HG02610 (cell line): ENCODE data around the gene GTSF1L.

Source experiments
- ATAC-seq: cut with Tn5 transposase; IDR thresholded peaks from one replicate; pipeline ENCODE4 v1.9.1; 2021; ENCODE audit warnings: mild to moderate bottlenecking, moderate library complexity; ENCODE audit not compliant: unreplicated experiment

The GTSF1L gene

DNA sequence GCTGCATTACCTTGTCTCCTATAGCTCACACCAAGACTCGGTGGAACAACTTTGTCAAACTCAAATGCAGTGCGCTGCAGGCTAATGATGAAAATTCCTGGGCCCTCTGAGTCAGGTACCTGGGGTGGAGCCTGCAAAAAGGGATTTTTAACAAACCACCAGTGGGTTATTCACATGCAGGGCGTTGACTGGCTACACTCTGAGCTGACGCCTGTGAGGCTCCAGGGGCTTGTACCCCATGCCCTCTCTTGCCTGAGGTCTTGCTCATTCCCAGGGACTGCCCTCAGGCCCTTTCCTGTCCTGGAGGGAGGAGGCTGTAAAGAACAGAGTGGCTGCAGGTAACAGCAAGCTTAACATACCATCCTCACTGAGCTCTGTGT, 9.2 kb downstream of the GTSF1L start:
- ATAC-seq: no peak

DNA sequence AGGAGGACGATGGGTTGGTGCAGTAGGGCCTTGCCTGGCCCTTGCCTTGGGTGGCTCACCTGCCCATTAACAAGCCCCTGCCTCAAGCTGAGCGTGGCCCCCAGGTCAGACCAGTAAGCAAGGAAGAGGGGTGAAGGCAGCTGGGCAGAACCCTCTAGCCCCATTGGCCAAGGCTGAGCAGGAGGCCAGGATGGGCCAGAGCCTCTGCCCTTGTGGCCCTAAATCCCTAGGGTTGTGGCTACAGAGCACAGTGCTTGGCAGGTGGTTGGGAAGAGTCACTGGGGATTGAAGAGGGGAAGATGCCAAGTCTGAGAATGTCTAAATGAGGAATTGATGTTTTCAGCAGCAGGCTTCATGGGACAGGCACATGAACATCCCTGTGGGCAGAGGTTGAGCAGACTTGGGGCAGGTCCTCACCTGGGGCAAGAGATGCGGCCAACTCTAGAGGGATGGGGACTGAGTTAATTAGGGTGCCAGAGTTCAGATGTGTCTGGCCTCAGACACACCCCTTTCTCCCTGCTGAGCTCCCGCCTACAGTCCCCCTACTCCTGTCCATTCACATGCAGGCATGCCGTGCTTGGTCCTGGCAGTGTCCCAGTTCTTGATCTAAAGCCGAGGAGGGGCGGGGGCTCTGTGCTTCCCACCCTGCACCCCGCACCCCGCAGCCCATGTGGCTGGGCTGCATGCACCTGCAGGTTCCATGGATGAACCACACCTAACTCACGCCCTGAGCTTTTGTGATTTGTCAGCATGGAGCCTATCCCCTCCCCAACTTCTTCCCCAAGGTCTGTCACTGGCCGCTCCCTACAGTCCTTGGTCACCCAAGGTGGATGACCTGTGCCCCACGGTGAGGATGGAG, 9.8 kb downstream of the GTSF1L start:
- no peak for ATAC-seq

DNA sequence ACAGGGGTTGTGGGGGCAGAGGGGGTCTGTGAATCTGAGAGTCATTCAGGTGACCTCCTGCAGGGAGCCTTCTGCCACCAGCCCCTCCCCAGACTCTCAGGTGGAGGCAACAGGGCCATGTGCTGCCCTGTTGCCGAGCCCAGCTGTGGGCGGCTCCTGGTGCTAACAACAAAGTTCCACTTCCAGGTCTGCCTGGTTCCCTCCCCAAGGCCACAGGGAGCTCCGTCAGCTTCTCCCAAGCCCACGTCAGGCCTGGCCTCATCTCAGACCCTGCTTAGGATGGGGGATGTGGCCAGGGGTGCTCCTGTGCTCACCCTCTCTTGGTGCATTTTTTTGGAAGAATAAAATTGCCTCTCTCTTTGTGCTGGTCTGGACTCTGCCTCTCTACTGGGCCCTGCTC, 10.7 kb downstream of the GTSF1L start:
- no peak for ATAC-seq

DNA sequence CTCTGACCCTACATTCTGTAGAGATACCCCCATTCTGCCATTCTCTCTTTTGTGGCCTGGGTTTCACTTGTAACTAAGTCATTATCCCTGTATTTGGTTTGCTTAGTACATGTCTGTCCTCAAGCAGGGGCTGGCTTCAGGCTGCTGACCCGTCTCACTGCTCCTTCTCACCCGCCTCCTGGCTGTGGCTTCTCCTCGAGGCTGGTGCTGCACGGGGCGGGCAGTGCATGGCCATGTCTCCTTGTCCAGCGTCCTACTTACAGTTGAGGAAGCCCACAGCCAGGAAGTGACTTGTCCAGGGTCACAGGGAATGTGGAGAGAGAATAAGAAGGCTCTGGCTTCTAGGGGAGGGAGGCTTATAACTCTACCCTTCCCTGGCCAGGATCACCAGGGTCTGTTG, 11.3 kb downstream of the GTSF1L start:
- ATAC-seq: no peak

DNA sequence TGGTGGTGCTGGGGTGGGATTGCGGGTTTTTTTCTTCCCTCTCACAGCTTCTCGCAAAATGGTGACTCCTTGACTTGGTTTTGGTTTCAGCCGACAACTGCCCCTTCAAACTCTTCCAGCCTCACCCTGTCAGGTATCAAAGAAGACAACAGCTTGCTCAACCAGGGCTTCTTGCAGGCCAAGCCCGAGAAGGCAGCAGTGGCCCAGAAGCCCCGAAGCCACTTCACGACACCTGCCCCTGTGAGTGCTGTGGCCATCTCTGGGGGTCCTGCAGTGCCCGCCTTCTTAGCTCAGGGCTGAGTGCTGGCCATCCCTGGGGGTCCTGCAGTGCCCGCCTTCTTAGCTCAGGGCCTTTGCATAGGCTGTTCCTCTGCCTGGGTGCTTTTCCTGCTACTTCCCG, 11.8 kb downstream of the GTSF1L start:
- no peak for ATAC-seq

DNA sequence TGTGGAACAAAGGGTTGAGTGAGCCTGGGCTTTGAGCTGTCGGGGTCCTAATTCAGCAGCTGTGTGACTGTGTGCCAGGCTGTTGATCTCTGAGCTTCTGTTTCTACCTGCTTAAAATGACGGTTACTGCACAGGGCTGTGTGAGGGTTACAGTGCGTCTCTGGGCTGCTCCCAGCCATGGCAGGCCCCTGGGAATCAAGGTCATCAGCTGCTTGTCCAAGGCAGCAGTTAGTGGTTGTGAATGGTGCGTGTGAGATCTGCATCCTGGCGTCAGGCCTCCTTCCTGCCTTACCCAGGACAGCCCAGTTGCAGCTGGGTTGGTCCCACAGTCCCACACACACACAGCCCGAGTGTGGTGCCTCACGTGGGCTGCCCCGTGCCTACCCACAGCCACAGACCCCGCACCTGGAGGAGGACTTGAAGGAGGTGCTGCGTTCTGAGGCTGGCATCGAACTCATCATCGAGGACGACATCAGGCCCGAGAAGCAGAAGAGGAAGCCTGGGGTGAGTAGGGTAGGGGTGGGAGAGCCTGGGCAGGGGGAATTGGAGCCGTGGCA, 15.6 kb downstream of the GTSF1L start:
- ATAC-seq: peak; percentile 4

DNA sequence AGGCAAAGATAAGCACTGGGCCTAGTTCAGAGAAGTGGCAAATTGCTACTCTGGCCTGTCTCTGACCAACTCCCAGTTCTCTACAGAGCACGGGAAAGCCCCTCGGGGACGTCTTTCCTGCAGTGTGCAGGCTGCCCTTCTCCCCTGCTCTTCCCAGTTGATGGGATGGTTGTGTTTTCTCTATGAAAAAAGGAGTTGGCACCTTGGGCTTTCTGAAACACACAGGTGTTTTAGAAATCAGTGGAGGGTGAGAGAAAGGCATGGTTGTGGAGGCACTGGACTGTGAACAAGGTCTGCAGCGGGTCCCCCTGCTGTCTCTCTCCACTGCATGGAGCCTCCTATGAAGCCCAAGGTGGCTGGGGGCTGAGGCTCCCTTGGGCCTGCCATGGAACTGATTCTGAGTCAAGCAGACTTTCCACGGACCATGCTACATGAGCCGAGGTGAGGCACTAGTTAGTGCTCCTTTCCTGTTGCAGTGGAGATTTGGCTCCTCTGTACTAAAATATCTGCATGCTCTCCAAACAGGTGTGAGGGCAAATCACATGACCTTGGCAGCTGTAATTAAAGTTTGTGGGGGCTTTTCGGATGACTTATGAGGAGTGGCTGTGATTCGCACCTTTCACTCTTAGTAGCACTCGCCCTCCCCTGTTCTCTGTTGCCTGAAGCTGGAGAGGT, 16.3 kb downstream of the GTSF1L start:
- peak; percentile 56 for ATAC-seq

DNA sequence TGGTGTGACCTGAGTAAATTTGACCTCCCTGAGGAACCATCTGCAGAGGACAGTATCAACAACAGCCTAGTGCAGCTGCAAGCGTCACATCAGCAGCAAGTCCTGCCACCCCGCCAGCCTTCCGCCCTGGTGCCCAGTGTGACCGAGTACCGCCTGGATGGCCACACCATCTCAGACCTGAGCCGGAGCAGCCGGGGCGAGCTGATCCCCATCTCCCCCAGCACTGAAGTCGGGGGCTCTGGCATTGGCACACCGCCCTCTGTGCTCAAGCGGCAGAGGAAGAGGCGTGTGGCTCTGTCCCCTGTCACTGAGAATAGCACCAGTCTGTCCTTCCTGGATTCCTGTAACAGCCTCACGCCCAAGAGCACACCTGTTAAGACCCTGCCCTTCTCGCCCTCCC, 24.3 kb downstream of the GTSF1L start:
- no peak for ATAC-seq

DNA sequence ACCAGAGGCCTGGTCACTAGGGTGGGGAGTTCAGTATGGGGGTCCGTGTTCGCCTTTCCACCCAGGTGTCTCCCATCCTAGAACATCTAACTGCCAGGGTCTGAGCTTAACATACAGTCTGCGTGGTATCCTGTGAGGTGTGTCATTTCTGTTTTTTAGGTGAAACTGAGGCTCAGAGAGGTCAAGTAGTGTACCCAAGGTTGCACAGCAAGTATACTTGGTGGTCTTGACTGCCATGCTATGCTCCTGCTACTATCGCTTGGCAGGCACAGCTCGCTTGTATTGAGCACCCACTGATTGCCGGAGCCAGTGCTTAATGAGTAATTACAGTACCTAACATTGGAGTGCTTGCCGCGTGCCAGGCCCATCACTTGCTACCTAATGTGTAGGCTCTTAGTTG, 26.2 kb downstream of the GTSF1L start:
- ATAC-seq: no peak

DNA sequence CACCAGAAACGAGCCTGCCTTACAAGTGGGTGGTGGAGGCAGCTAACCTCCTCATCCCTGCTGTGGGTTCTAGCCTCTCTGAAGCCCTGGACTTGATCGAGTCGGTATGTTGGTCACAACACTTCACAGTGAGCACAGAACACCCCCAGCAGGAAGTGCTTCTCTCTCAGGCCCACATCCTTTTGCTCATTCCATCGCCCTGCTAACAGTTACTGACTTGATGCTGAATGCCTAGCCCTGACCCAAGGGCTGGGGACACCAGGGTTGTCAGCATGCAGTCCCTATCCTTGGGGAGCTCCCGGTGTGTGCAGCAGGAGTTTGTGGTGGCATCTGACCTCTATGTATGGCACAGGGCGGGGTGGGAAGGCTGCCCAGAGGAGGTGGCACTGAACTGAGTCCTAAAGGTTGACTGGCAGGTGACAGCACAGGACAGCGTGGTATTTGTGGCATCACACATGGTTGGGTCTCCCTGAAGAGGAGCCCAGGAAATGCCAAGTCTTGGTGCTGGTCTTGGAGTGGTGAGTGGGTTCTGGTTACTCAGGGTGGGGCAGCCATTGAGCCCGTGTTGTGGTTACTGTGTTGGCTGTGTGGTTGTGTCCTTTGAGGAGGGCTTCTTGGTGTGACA, 26.7 kb downstream of the GTSF1L start:
- no peak for ATAC-seq

DNA sequence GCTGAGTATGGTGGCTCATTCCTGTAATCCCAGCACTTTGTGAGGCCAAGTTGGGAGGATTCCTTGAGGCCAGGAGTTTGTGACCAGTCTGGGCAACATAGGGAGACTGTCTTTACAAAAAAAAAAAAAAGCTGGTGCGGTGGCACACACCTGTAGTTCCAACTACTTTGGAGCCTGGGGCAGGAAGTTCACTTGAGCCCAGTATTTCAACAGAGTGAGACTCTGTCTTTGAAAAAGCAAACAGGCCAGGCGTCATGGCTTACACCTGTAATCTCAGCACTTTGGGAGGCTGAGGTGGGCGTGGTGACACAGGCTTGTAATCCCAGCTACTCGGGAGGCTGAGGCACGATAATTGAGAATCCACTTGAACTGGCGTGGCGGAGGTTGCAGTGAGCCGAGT, 31.2 kb downstream of the GTSF1L start:
- no peak for ATAC-seq

DNA sequence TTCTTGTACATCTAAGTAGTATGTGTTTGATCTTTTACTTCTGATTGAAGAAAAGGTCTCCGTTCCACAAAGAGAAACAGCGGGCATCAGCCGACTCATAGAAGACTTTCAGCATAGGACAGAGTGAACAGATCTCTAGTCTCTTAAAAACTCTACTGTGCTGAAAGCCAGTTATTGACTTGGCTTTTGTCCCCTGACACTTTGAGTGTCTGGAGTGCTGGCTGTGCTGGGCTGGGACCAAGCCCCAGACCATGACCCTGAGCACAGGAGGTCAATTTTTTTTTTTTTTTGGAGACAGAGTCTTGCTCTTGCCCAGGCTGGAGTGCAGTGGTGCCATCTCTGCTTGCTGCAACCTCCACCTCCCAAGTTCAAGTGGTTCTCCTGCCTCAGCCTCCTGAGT, 32.0 kb downstream of the GTSF1L start:
- no peak for ATAC-seq

DNA sequence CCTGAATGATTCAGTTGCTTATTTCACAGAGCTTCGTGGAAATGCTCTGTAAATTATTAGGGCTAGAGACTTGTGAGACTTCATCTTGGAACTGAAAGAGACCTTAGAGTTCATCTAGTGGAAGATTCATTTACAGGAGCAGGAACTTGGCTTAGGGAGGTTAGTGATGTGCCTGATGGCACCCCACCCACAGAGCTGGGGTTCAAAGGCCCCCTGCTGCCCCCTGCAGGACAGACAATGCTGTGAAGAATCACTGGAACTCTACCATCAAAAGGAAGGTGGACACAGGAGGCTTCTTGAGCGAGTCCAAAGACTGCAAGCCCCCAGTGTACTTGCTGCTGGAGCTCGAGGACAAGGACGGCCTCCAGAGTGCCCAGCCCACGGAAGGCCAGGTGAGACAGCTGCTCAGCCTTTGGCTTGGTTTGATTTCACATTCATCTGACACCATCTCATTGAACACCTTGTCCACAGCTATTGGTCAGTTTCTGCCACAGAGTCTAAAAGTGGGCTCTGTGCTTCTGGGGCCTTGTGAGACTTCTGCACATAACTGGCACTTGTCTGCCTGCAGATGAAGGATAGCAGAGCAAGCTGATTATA, 34.8 kb downstream of the GTSF1L start:
- ATAC-seq: no peak

DNA sequence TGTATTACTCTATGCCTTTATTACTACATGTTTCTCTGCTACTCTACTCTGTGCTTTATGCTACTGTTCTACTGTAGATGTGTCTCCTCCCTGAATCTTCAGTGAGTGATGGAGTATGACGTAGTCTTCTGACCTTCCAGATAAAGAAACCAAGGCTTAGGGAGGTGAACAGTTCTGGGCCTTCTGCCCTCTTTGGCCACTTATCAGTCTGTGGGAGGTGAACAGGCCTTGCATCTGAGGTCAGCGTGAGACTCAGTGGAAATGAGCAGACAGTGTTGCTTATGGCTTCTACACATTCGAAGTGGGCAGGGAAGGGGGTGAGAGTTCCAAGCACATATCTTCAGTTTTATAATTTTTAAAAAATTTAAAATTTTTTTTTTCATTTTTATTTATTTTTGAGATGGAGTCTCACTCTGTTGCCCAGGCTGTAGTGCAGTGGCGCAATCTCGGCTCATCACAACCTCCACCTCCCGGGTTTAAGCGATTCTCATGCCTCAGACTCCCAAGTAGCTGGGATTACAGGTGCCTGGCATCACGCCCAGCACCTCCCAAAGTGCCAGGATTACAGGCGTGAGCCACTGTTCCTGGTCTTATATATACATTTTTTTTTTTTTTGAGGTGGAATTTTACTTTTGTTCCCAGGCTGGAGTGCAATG, 35.7 kb downstream of the GTSF1L start:
- no peak for ATAC-seq

DNA sequence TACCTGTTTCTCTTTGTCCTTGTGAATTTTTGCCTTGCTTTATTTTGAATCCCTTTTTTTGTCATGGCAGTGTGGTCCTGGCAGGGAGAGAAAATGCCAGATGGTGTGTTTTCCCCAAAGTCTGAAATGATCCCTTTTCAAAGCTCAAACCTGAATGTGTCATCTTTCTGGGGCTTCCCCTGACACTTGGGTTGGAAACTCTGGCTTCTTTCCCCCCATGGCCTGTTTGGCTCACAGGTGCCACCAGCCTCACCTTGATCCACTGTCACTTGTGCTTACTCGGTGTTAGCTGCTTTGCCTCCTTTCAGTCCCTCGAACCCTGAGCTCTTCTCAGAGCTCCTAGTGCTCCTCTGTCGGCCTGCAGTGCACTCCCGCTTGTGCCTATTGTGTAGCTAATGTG, 37.6 kb downstream of the GTSF1L start:
- no peak for ATAC-seq

DNA sequence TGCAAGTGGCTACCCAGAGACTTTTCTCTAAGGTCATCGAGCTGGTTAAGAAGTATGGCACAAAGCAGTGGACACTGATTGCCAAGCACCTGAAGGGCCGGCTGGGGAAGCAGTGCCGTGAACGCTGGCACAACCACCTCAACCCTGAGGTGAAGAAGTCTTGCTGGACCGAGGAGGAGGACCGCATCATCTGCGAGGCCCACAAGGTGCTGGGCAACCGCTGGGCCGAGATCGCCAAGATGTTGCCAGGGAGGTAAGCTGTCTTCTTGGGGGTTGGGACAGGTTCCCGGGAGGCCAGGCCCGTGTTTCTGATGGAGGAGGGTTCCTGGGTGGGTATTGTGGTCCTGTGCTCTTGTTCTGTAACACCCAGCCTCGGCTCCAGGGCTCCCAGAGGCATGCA, 40.0 kb downstream of the GTSF1L start:
- no peak for ATAC-seq

DNA sequence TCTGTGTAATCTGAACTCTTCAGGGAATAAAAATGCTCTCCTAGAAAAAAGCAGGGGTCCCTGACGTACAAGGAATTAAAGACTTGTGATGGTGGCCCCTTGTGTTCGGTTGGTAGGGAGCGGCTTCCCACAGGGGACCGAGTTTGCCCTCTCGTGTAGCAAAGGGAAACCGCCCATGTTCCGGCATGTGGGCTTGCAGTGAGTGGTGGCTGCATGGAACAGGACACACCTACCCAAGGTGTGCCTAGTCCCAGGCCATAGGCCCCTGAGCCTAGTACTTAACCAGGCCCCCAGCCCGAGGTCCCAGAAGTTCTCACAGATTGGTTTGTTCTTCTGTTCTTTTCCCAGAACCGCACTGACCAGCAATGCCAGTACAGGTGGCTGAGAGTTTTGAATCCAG, 44.4 kb downstream of the GTSF1L start:
- peak; percentile 28 for ATAC-seq

DNA sequence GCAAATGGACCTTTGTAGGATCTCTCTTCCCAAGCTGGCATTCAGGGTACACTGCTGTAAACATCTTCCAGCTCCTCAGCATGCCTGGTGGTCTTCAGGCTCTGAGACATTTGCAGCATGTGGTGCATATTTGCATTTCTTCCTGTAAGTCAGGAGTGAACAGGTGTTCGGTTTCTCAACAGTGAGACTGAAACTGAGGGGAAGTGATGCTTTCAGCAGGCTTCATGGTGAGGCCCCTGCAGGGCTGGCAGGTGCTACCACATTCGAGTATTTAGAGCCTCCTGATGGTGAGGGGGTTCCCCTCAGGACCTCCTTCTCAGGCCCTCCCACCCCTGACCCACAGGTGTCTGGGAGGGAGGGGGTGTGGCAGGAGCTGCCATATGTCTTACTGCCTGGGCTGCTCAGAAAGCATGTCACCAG, 44.8 kb downstream of the GTSF1L start:
- peak; percentile 92 for ATAC-seq

DNA sequence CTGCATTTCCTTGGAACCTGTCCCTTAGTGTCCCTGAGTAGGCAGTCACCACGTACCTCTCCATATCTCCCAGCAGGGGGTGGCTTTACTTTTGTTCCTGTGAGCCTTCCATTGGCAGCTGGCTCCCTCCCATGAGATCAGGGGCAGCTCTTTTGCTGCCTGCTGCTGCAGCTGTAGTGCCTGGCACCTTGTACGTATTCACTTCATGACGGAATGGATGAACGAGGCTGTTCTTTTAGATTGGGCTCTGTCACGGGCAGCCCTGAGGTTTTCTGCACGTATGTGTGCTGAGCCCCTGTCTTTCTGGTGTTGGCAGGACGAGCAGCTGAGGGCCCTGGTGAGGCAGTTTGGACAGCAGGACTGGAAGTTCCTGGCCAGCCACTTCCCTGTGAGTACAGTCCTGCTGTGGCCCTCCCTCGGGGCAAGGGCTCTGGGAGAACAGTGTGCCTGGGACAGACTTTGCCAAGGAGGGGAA, 45.3 kb downstream of the GTSF1L start:
- ATAC-seq: peak; percentile 17

DNA sequence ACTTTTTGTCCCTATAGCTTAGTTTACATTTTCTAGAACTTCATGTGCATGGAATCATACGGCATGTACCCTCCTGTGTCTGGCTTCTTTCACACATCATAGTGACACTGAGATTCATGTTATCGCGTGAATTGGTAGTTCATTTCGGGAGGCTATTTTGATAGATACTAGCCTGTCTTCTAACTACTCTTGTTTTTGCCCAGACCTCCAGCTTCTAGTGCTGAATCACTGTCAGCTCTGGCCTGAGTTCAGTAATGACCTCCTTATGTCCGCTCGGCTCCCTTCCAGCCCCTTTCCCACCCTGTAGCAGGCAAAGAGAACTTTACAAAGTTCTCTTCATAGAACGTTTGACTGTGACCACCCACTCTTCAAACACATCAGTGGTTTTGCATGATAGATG, 45.8 kb downstream of the GTSF1L start:
- ATAC-seq: no peak

DNA sequence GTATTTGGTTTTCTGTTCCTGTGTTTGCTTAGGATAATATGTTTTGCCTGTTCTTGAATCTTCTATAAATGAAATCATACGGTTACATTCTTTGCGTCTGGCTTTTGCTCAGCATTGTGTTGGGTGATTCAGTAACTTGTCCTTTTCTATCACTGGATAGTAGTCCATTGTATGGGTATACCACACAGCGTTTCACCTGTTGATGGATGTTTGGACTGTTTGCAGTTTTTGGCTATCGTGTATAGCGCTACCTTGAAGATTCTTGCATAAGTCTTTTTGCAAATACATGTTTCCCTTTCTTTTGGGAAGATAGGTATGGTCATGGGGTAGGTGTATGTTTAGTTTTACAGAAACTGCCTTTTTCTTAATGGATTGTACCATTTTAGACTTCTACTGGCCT, 50.4 kb downstream of the GTSF1L start:
- ATAC-seq: no peak
